Measurements from ENCODE around the gene CACHD1.
"Not testable (repeated sequence)": the region's sequence is repeated elsewhere in the genome, so short reads cannot be mapped to it uniquely, and the experiment has no call there.

The CACHD1 gene

GRCh38 chr1:64497088-64497883, 27.4 kb downstream of the CACHD1 start:
- DNase-seq (ENCODE audit: low read depth): no peak

GRCh38 chr1:64498325-64498724, 28.4 kb downstream of the CACHD1 start:
- no peak for DNase-seq (ENCODE audit: low read depth)

GRCh38 chr1:64499011-64499410, 29.1 kb downstream of the CACHD1 start:
- DNase-seq (ENCODE audit: low read depth): no peak

GRCh38 chr1:64499966-64500365, 30.0 kb downstream of the CACHD1 start:
- DNase-seq (ENCODE audit: low read depth): no peak

GRCh38 chr1:64502083-64502482, 32.2 kb downstream of the CACHD1 start:
- no peak for DNase-seq (ENCODE audit: low read depth)

GRCh38 chr1:64502931-64503330, 33.0 kb downstream of the CACHD1 start:
- no peak for DNase-seq (ENCODE audit: low read depth)

- DNase-seq (ENCODE audit: low read depth): peak; percentile 17
Observed at GRCh38 chr1:64505232-64505943, 35.5 kb downstream of the CACHD1 start.

- DNase-seq (ENCODE audit: low read depth): peak; percentile 12
Observed at GRCh38 chr1:64505944-64506655, 36.2 kb downstream of the CACHD1 start.

GRCh38 chr1:64508629-64509028, 38.7 kb downstream of the CACHD1 start:
- DNase-seq (ENCODE audit: low read depth): no peak

GRCh38 chr1:64511044-64511443, 41.1 kb downstream of the CACHD1 start:
- DNase-seq (ENCODE audit: low read depth): no peak

GRCh38 chr1:64512206-64512605, 42.3 kb downstream of the CACHD1 start:
- not testable (repeated sequence) for DNase-seq (ENCODE audit: low read depth)

- DNase-seq (ENCODE audit: low read depth): no peak
Observed at GRCh38 chr1:64513545-64513944, 43.6 kb downstream of the CACHD1 start.

GRCh38 chr1:64514197-64514765, 44.4 kb downstream of the CACHD1 start:
- DNase-seq (ENCODE audit: low read depth): no peak

- DNase-seq (ENCODE audit: low read depth): no peak
Observed at GRCh38 chr1:64515427-64515826, 45.5 kb downstream of the CACHD1 start.

- DNase-seq (ENCODE audit: low read depth): no peak
Observed at GRCh38 chr1:64516301-64516700, 46.4 kb downstream of the CACHD1 start.

- no peak for DNase-seq (ENCODE audit: low read depth)
Observed at GRCh38 chr1:64516803-64517568, 47.1 kb downstream of the CACHD1 start.

GRCh38 chr1:64517640-64518039, 47.7 kb downstream of the CACHD1 start:
- no peak for DNase-seq (ENCODE audit: low read depth)

GRCh38 chr1:64518692-64519481, 49.0 kb downstream of the CACHD1 start:
- DNase-seq (ENCODE audit: low read depth): no peak

GRCh38 chr1:64519901-64520300, 50.0 kb downstream of the CACHD1 start:
- no peak for DNase-seq (ENCODE audit: low read depth)

- DNase-seq (ENCODE audit: low read depth): no peak
Observed at GRCh38 chr1:64522740-64523139, 52.8 kb downstream of the CACHD1 start.
